Stimulated activated CD4-positive, alpha-beta T cell treated with anti-CD3 and anti-CD28 coated beads, Interleukin-15, amount 100 ng/mL, for 1 hour (primary cell): Measurements from ENCODE around the gene B3GNT4.
"Not testable (repeated sequence)": the region's sequence is repeated elsewhere in the genome, so short reads cannot be mapped to it uniquely, and the experiment has no call there.

Source experiments
- DNase-seq, 2 donors: peaks; one replicate each; pipeline ENCODE4 v3.0.0-alpha.2; 2020; ENCODE audit warnings: low read depth in 1 of 2, low spot score in 1 of 2

B3GNT4 gene

DNA sequence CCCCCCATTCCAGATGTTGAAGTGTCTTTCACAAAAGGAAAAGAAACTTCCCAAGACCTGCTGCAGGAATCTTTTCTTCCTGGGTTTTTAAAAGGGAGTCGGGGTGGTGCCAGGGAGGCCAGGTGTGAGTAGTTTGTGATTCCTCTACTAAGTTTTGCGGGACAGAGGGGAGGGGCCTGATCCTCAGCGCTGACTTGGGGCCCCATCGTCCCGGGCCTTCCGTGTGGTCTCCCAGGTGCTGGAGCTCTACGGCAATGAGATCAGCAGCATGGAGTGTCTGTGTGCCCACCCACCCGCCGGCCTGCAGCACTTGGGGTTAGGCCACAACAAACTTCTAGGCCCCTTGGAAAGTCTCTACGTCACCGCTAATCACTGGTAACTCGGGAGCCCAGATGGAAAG, 16.0 kb upstream of the B3GNT4 start:
- DNase-seq: no peak

- DNase-seq: no peak
Observed at GRCh38 chr12:122189626-122190475, 13.7 kb upstream of the B3GNT4 start.

DNA sequence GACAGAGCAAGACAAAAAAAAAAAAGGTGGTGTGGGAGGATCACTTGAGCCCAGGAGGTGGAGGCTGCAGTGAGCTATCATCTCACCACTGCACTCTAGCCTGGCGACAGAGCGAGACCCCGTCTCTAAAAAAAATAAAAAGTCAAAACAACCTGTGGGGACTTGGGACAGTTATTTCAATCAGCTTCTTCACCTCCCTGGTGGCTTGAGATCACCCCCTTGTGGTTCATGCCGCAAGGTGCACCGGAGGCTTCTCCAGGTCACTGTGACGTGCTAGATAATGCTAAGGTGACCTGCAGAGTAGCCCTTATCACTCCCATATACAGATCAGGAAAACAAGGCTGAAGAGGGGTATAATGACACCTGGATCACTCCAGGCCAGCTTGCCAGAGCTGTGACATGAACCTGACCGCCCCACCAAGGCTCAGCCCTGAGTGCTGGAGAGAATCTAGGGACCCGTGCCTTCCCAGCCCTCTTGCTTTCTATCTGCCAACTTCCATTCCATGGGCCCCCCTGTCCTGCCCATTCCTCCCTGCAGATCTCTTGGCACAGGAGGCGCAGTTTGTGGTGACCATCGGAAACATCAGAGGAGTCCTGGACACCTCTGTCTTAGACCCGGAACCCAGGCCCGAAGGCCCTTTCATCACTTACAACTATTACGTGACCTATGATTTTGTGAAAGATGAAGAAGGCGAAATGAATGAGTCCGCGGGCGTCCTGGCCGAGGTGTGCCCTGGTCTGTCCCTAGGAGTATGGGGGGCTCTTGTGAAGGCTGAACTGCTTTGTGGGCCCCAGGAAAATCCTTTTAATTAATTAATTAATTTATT, 12.5 kb upstream of the B3GNT4 start:
- peak in 1 of 2 donors; percentile 50 for DNase-seq

DNA sequence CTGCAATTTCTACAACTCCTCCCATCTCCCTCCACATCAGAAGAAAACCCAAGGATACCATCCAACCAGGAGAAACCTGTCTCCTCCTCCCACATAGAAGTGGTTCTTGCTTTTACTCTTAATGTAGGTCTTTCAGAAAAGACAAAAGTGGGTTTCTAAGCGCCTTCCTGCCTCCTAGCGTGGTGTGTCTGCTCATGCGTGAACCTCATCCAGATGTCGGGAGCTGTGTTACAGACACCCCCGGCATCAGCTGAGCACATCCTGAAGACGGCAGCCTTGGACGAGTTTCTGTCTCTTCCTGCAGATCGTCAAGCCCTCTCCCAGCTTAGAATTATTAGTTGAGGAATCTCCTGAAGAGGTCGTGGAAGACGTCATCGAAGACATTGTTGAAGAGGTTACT, 11.1 kb upstream of the B3GNT4 start:
- DNase-seq: no peak

- no peak for DNase-seq
Observed at GRCh38 chr12:122194804-122195203, 8.7 kb upstream of the B3GNT4 start.

DNA sequence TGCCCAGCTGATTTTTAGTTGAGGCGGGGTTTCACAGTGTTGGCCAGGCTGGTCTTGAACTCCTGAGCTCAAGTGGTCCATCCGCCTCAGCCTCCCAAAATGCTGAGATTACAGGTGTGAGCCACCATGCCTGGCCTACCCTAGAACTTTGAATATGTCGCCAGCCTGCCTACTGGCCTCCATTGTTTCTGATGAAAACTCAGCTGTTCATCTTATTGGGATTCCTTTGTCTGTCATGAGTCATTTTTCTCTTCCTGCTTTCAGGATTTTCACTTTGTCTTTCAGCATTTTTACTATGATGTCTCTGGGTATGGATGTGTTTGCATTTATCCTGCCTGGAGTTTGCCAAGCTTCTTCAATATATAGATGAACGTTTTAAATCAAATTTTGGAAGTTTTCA, 8.1 kb upstream of the B3GNT4 start:
- DNase-seq: no peak

DNA sequence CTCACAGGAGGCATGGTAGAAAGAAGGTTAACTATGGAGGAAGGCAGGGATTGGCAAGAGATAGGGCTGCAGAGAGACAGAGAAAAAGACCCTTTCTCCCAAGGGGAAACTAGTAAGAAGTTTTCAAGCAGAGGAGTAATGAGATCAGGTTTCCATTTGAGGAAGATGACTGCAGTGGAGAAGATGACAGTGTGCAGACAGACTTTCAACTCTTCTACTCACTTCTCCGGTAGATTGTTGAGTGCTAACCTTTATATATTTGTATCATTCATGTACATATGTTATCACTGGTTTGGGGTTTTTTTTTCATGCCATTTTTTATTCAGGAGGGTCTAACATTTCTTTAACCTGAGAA, 5.9 kb upstream of the B3GNT4 start:
- DNase-seq: no peak

DNA sequence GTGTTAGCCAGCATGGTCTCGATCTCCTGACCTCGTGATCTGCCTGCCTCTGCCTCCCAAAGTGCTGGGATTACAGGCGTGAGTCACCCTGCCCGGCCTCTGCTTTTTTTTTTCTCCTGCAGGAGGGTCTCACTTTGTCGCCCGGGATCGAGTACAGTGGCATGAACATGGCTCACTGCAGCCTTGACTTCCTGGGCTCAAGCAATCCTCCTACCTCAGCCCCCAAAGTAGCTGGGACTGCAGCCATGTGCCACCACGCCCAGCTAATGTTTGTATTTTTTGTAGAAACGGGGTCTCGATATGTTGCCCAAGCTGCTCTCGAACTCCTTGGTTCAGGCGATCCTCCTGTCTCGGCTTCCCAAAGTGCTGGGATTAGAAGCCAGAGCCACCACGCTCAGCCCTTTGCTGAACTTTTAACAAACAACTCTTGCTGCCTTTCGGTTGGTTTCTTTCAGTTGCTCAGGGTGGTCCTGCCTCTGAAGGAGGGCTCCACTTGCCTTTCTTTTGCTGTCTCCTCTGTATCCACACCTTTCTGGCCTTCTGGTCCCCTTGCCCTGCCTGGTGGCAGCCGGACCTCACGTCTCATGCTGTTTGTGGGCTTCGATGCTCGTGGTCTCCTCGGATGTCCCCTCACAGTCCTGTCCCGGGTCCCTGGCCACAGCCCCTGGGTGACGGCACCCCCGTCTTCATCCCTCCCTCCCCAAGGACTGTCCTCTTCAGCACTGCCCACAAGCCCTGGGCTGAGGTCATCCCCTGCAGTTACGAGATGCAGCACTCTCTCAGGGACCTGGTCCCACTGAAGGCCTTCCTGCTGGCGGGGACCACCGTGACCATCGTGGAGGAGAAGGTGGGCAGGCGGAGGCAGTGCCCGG, 3.8 kb upstream of the B3GNT4 start:
- no peak for DNase-seq

DNA sequence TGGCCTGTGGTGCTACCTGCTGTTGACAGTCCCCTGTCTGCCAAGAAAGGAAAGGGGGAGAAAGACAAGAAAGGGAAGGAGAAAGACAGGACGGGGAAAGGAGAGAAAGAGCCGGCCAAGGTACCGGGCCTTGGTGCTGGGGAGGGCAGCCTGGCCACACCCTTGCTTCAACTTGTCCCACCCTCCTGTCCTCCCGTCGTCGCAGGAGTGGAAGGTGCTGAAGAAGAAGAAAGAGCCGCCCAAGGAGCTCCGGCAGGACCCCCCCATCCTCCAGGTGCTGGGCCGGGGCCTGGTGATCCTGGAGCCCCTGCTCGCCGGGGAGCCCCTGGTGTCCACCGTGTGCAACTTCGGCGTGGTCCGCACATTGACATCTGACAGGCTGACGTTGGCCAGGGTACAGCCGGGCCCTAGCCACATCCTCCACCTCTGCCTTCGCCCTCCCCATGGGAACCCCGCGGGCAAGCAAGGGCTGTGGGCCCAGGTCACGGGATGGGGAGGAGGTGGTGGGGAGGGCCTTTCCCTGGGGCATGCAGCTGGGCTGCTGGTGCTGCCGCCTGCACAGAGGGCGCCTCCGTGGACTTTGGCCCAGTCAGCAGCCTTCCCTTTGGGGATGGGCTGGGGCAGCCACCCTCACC, 2.9 kb upstream of the B3GNT4 start:
- DNase-seq: no peak

DNA sequence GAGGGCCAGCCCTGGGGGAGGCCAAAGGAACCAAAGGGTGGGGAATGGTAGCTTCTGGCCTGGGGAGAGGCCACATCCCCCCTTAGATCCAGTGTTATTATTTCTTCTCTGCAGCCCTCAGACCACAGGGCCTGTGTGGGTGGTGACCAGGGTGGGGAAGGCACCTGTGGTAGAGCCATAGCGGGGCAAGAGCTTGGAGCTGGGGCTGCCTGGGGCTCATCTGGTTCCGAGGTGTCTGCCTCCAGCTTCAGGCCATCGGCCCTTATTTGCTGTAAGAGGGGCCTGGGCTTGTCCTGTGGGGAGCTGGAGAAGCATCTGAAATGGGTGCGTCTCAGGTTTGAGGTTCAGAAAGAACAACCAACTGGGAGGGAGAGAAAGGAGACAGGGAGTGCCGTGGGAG, 2.1 kb upstream of the B3GNT4 start:
- no peak for DNase-seq

GRCh38 chr12:122202017-122202416, 1.5 kb upstream of the B3GNT4 start:
- DNase-seq: no peak

GRCh38 chr12:122202811-122203210, 698 bp upstream of the B3GNT4 start:
- not testable (repeated sequence) for DNase-seq

GRCh38 chr12:122204167-122205052, 901 bp downstream of the B3GNT4 start:
- no peak for DNase-seq

DNA sequence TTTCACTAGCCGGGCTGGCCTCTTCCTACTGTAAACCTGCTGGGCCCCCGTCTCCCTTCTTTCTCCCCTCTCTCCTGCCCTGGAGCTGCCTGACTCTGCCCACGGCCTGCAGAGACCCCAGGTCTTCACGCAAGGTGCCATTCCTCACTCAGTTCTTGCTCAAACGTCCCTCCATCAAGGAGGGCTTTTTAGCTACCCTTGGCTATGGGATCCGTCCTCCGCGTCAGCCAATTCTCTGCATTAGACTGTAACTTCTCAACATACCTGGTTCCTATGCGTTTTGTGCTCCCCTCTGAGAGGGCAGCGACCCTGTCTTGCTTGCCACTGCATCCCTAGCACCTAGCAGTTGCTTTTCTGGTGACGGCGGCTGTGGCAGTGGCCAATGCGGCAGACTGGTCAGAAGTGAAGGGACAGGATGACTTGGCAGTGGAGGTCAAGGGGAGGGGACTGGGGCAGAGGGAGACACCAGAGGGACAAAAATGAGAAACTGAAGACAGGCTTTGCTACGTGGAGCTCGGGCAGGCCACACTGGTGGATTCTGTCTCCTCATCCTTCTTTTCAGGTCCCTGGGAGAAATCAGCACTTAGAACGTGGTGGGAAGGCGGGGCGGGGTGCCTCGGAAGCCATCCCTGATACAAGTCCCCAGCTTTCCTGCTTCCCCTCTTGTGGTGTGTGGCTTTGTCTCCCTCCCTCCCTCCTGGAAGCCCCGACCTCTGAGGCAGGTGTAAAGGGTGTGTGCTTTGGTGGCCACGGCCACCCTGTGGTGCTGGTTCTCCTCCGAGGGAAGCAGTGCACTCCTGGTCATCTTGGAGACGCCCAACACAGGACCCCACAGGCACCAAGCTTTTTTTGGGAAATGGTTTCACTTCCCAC, 1.8 kb downstream of the B3GNT4 start:
- DNase-seq: no peak

DNA sequence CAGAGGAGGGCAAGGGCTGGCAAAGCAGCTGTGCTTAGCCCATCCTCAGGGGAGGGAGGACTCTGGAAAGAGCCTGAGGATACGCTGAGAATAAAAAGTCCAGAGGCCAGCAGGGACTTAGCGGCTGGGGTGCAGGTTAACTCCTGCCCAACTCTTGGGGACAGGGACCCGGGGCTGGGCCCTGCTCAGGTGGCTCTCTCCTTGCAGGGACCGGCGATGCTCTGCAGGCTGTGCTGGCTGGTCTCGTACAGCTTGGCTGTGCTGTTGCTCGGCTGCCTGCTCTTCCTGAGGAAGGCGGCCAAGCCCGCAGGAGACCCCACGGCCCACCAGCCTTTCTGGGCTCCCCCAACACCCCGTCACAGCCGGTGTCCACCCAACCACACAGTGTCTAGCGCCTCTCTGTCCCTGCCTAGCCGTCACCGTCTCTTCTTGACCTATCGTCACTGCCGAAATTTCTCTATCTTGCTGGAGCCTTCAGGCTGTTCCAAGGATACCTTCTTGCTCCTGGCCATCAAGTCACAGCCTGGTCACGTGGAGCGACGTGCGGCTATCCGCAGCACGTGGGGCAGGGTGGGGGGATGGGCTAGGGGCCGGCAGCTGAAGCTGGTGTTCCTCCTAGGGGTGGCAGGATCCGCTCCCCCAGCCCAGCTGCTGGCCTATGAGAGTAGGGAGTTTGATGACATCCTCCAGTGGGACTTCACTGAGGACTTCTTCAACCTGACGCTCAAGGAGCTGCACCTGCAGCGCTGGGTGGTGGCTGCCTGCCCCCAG, 2.8 kb downstream of the B3GNT4 start:
- DNase-seq: no peak

DNA sequence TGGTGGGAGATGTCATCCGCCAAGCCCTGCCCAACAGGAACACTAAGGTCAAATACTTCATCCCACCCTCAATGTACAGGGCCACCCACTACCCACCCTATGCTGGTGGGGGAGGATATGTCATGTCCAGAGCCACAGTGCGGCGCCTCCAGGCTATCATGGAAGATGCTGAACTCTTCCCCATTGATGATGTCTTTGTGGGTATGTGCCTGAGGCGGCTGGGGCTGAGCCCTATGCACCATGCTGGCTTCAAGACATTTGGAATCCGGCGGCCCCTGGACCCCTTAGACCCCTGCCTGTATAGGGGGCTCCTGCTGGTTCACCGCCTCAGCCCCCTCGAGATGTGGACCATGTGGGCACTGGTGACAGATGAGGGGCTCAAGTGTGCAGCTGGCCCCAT, 3.5 kb downstream of the B3GNT4 start:
- no peak for DNase-seq

GRCh38 chr12:122207391-122207790, 3.9 kb downstream of the B3GNT4 start:
- DNase-seq: no peak

GRCh38 chr12:122208073-122208820, 4.7 kb downstream of the B3GNT4 start:
- DNase-seq: no peak
